SH-SY5Y (cell line): ENCODE data around the gene MIER2.

ENCODE experiments used
- GATA2 ChIP-seq: IDR thresholded peaks from 2 replicates; pipeline ENCODE4 v1.6.1; 2011; ENCODE audit warnings: mild to moderate bottlenecking, low read depth, low read length
- GATA3 ChIP-seq: IDR thresholded peaks from 2 replicates; pipeline ENCODE4 v1.6.1; 2011; ENCODE audit warnings: low read depth, mild to moderate bottlenecking, low read length, moderate library complexity

DNA sequence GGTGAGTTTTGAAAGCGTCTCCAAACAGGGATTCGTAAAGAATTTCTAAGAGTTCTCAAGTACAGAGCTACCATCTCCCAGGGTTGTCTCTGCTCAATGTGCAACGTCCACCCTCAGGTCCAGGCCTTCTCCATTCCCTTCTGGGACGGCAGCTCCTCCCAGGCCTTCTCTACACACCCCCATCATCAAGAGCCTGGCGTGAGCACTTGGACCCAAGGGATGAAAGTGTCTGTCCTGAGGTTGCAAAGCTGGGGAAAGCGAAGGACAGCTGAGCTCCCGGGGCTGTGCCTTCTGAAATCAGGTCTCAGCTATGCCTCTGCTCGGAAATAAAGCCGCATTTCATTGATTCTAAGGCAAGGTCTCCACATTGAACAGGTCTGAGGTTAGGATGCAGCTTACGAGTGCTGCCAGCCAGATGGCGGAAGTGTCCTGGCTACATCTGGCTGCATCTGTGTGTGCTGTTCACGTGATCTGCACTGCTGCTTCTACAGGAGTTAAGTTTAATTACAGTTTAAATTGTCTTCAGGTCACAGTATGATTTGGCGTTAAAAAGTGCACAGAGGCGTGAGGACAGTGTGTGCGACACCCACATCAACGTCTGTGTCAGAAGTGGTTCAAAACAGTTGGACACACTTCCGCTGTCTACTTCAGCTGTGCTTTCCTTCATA, 27.0 kb upstream of the MIER2 start:
- TF ChIP-seq GATA2 (no peak), GATA3 (no peak)
